ENCODE results near the gene ACTR6.
"Not testable (repeated sequence)": the region's sequence is repeated elsewhere in the genome, so short reads cannot be mapped to it uniquely, and the experiment has no call there.

Gene ACTR6

DNA sequence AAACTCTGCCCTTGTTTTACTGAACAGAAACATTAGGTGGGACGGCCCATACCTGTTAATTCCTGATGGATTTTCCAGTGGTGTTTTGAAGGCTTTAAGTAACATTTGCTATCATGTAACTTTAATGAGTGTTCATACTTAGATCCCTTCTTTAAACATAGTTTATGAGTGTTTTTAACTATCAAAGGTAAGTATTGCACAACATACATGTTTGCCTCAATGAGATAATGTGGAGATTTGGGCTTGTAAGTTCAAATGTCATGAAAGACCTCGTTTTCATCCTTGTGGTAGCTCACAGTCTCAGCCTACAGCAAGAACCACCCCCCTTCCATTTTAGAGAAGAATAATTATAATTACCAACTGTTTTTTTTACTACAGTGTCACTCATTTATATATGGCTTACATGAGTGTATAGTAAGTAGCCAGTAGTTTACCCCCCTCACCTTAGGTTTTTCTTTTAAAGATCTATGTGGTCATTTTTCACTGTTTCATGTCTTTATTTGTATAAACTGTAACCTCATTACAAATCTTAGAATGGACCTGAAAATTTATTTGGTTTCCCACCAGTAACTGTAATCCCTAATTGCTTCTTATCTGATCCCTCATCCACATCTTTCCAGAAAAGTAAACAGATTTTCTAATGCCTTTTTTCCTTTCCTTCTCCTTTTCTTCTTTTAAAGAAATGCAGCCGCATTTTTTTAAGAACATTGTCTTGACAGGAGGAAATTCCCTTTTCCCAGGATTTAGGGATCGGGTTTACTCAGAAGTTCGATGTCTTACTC is 18.9 kb downstream of the ACTR6 start:
- no peak for DNase-seq (ENCODE audit: low read depth in 2 of 2)

DNA sequence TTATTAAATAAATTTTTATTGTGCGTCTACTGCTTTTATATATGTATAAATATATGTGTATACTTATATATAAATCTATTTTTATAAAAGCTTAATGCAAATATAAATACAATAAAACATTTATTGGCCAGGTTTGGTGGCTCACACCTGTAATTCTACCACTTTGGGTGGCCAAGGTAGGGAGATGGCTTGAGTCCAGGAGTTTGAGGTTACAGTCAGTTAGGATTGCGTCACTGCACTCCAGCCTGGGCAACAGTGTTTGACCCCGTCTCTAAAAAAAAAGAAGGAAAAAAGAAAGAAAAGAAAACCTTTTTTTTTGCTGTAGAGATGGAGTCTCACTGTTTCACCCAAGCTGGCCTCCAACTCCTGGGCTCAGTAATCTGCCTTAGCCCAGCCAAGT is 20.9 kb downstream of the ACTR6 start:
- no peak for DNase-seq (ENCODE audit: low read depth in 2 of 2)

DNA sequence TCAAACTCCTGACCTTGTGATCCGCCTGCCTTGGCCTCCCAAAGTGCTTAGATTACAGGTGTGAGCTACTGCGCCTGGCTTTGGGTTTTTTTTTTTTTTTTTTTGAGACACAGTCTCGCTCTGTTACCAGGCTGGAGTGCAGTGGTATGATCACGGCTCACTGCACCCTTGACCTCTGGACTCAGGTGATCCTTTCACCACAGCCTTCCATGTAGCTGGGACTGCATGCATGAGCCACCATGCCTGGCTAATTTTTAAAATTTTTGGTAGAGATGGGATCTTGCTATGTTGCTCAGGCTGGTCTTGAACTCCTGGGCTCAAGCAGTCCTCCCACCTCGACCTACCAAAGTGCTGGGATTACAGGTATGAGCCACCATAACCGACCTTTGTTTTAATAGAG is 21.6 kb downstream of the ACTR6 start:
- not testable (repeated sequence) for DNase-seq (ENCODE audit: low read depth in 2 of 2)

DNA sequence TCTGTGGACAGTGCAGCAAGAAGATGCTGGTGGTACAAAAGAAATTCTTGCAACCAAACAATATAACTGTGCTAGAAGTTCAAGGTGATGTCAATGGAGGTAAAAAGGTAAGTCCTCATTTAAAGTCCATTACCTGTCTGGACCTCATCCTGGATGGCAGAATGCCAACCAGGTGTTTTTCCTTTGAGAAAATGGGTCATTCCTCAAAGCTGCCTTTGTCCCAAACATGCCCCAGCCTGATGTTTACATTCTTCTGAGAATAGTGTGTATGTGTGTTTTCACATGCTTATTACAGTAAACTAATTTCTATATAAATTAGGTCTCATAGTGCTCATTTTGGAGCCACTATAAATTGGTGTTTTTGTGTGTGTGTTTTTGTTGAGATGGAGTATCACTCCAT is 24.9 kb downstream of the ACTR6 start:
- no peak for DNase-seq (ENCODE audit: low read depth in 2 of 2)

DNA sequence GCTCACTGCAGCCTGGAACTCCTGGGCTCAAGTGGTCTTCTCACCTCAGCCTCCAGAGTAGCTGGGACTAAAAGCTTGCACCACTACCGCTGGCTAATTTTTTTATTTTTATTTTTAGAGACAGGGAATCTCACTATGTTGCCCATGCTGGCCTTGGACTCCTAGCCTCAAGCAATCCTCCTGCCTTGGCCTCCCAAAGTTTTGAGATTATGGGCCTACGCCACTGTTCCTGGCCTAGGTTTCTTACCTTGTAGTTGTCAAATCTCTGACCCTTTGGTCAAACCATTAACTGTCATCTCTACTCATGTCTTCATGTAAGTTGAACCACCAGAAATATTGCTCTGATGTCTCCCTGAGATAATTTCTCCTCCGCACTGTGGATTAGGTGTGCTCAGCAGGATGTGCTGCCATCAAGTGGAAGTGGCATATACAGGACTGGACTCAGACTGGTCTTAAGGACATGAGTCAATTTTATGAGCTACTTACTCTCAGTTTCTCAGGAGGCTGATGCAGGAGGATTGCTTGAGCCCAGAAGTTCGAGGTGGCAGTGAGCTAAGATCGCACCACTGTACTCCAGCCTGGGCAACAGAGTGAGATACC is 28.5 kb downstream of the ACTR6 start:
- DNase-seq (ENCODE audit: low read depth in 2 of 2), result no peak

DNA sequence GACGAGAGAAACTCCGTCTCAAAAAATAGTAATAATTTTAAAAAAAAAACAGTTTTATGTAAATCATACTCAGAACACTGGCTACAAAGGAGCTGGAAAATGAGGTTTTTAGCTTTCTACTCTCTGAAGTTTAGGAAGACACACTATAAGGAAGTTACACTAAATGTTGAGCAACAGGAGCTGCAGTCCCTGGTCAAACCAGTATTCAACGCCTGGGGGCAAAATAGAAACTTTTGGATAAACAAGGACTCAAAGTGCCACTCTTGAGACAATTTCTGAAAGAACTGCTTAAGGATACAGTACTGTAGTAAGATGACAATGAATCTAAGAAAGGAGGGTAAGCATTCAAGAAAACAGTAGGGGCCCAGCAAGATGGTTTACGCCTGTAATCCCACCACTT is 29.3 kb downstream of the ACTR6 start:
- no peak for DNase-seq (ENCODE audit: low read depth in 2 of 2)

DNA sequence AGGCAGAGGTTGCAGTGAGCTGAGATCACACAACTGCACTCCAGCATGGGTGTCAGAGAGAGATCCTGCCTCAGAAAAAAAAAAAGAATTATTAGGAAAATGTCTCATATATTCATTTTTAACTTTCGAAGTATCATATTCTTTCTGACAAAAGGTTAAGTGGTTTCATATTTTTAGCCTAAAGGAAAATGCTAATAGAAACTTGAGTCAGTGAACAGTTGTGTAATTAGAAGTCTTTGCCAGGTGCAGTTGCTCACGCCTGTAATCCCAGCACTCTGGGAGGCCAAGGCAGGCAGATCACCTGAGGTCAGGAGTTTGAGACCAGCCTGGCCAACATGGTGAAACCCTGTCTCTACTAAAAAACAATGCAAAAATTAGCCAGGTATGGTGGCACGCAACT is 31.3 kb downstream of the ACTR6 start:
- not testable (repeated sequence) for DNase-seq (ENCODE audit: low read depth in 2 of 2)

DNA sequence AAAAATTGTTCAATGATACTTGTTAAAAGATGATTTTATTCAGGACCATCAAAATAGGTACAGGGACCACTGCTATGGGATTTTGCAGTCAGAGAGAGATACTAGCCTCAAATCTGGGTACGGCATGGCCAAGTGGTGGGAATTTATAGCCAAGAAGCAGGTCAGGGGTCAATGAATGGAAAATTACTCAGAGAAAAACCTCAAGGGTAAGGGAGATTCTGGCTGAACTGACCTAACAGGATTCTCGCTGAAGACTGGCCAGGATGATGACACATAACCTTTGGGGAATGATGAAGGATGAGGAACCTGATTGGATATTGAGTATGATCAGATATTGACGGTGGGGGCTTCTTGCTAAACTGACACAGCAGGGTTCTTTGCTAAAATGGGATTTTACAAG is 33.6 kb downstream of the ACTR6 start:
- DNase-seq (ENCODE audit: low read depth in 2 of 2), result no peak

DNA sequence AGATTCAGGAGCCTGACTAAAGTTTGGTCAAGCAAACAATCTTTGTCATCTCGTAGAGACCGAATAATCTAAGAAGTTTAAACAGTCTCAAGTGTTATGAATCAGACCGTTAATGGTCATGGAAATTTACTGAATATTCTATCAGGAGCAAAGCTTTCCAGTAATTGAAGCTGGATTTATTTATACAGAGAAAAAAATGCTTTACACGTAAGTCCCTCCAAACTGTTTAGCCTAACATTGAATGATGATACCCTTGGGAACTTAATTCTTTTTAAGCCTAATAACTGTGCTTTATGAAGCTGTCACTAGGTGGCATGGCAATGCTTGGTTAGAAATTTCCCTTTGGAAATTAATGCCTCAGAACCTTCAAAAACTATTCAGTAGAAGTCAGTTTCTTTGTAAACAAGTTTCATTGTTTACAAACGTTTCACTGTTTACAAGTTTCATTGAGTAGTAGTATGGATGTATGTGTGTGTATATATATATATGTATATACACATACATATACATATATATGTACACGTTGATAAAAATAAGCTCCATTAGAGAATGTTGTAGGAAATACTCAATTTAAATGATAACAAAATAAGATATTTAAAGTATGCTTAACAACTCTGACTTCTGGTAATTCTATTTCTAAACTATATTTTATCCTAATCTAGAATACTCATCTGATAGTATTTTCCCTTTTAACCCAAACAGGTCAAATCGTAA is 34.1 kb downstream of the ACTR6 start:
- no peak for DNase-seq (ENCODE audit: low read depth in 2 of 2)

DNA sequence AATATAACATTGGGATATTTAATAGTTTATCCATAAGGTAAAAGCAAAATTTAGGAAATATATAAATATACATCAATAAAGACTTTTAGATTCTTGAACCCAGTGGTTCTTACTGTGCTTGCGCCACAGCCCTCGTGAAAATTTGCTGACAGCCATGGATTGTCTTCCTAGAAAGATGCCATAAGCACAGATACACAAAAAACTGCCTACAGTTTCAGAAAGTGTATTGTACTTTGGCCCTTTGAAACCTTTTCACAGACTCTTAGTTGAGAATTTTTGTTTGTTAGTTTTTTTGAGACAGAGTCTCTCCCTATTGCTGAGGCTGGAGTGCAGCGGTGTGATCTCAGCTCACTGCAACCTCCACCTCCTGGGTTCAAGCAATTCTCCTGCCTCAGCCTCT is 38.2 kb downstream of the ACTR6 start:
- DNase-seq (ENCODE audit: low read depth in 2 of 2), result no peak

DNA sequence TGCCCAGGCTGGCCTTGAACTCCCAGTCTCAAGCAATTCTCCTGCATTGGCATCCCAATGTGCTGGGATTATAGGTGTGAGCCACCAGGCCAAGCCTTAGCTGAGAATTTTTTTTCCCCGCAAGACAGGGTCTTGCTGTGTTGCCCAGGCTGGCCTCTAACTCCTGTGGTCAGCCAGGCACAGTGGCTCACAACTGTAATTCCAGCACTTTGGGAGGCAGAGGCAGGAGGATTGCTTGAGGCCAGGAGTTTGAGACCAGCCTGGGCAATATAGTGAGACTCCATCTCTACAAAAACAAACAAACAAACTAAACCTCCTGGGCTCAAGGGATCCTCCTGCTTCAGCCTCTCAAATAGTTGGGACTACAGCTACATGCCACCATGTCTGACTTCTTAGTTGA is 39.0 kb downstream of the ACTR6 start:
- no peak for DNase-seq (ENCODE audit: low read depth in 2 of 2)

DNA sequence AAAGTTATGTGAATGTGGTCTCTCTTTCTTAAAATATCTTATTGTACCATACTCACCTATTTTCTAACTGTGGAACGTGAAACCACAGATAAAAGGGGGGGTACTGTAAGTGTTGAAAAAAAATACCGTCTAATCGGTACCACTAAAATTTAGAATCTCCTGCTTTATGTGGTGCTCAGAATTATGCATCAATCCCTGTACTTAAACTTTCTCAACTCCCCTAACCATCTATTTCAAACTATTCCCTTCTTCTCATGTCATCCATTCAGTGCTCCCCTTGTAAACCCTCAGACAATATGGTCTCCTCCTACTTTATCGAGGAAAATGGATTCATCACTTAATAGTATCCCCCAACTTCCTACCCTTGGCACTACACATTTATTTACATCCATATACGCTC is 42.5 kb downstream of the ACTR6 start:
- no peak for DNase-seq (ENCODE audit: low read depth in 2 of 2)

DNA sequence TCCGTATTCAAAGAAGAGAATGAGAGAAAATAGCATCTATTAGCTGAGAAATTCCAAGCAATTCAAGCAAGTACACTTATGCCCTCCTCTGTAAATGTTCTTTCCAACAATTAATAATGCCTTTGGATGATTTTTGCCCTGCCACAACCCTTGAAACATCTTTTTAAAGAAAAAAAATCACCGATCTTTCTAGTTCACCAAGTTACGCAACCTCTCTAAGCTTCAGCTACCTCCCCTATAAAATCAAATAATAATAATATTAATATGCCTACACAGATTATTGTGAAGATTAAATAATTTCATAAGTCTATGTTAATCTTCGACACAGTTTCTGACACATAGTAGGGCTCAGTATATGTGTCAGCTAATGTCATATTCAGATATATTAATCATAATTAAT is 47.1 kb downstream of the ACTR6 start:
- no peak for DNase-seq (ENCODE audit: low read depth in 2 of 2)

DNA sequence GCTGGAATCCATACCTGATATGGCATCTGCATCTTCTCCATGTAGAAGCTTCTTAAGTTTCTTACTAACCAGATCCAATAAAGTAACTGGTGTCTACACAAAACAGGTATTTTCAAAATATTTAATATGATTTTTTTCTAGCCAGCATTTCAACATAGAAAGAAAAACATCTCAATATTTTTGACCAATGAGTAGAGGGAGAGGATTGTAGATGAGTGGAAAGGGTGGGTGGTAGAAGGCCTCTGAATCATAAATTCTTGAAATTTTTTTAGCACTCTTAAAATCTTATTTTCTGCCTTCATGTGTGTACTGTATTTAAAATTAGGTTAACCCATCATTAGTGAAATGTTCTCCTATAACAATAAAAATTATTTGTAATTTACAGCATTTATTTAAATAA is 48.3 kb downstream of the ACTR6 start:
- no peak for DNase-seq (ENCODE audit: low read depth in 2 of 2)

DNA sequence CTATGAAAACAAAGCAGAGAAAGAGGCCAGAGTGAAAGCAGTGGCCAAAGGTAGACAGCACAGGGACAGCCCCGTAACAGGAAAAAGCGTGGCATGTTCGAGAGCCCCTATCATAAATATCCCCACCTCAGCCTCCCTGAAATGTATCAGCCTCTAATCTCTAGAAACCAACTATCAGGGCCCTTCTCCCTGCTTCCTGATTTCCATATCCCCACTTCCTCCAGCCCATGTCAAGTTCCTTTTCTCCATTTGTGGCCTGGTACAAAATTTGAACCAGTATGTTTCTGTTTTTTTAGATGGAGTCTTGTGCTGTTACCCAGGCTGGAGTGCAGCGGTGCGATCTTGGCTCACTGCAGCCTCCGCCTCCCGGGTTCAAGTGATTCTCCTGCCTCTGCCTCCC is 49.3 kb downstream of the ACTR6 start:
- DNase-seq (ENCODE audit: low read depth in 2 of 2), result no peak

DNA sequence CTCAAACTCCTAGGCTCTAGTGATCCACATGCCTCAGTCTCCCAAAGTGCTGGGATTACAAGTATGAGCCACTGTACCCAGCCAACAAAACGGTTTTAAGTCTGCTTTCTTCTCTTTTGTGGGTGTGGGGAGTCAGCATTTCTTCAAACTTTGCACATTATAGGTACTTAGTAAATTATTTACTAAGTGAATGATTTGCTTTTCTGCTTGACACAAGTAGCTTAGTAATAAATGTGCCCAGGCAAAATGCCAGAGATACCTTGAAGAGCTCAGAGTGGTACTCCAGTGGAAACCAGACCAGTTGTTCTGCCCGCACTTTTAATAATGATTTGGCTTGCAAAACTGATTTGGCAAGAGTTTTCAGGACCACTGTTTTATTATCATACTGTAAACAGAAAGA is 51.3 kb downstream of the ACTR6 start:
- no peak for DNase-seq (ENCODE audit: low read depth in 2 of 2)

DNA sequence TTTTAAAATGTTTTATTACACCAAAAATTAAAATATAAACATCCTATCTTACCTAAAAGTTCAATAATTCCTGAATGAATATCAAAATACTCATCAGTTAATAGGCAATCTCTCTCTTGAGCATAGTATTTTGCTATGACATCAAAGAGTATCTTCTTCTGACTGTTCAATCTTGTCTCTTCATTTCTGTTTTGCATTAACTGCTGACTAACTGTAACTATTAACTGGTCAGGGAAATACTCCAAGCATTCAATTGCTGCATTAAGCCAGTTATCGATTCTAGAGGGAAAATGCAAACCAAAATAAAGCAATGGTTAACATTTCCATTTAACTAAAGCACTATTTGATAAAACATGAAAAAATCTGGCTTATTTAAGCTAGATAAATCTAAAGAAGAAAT is 52.8 kb downstream of the ACTR6 start:
- DNase-seq (ENCODE audit: low read depth in 2 of 2), result no peak

DNA sequence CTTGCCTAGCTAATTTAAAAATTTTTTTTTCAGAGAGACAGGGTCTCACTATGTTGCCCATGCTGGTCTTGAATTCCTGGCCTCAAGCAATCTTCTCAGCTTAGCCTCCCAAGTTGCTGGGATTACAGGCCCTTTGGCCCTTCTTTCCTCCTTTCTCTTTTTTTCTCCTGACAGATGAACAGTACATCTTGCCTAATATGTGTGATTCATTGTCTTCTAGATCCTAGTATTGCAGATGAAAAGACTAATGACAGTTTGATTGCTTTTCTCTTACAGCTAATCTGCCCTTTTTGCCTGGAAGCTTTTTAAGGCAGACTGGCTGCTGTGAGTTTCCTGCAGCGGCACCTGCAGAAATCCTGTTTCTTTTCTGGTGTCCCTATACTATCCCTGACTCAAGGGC is 54.3 kb downstream of the ACTR6 start:
- no peak for DNase-seq (ENCODE audit: low read depth in 2 of 2)

DNA sequence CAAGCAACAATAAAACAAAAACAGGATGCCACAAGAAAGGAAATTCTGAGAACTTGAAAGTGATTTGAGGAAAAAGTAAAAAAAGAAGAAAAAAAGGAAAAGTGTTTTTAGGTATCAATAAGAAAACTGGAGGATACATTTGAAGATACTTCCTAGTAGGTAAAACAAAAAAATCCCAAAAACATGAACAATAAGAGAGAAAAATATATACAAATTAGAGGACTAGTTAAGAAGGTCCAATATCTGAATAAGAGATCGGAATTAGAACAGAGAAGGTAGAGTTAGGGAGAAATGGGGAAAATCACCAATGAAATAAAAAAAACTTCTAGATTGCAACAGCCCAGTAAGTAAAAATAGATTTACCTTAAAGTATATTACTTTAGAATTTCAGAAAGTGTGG is 57.5 kb downstream of the ACTR6 start:
- DNase-seq (ENCODE audit: low read depth in 2 of 2), result no peak

DNA sequence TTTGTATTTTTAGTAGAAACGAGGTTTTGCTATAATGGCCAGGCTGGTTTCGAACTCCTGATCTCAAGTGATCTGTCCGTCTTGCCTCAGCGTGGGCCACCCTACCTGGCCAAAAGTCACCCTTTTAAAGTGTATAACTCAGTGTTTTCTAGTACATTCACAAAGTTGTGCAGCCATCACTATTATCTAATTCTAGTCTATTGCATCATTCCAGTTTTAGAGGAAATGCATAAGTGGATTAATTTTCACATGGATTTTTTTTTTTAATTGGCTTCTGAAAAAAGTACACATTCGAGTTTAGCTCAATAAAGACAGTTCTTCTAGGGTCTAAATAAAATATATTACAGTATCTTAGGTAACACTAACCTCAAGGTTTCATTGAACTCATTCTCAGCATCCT is 62.5 kb downstream of the ACTR6 start:
- DNase-seq (ENCODE audit: low read depth in 2 of 2), result no peak

DNA sequence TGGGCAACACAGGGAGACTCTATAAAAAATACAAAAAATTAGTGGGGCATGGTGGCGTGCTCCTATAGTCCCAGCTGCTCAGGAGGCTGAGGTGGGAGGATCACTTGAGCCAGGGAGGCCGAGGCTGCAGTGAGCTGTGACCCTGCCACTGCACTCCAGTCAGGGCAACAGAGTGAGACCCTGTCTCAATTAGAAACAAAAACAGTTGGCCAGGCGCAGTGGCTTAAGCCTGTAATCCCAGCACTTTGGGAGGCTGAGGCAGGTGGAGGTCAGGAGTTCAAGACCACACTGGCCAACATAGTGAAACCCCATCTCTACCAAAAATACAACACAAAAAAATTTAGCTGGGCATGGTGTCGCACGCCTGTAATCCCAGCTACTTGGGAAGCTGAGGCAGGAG is 64.5 kb downstream of the ACTR6 start:
- not testable (repeated sequence) for DNase-seq (ENCODE audit: low read depth in 2 of 2)

DNA sequence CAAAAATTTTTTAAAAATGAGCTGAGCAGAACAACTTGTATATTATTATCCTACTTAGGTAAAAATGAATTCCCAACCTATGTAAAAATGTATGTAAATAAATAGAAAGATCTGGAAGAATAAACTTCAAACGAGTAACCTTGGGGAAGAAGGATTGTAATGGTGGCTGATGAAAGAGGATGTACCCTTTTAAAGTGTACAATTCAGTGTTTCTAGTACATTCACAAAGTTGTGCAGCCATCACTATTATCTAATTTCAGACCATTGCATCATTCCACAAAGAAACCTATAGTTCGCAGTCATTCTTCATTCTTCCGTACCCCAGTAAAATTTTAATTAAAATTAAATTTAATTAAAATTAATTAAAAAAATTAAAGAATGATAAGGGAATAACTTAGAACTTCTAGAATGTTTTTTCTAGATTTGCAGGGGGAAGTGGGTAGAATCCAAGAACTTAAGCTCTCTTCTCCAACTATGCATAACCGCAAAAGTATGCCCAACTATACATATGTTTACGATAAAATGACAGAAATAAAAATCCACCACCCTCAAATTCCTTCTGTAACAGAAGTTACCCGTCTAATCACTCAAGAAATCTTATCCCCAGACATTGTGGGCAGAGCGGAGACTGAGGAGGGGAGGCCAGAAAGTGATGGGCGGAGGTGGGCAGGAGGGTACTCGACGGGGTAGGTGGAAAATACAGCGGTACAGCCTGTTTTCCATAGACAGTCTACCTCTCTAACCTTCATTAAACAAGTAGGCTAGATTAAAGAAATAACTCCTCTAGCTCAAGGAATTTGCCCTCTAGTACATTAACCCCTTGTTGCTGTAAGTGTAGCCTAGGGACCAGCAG is 65.3 kb downstream of the ACTR6 start:
- no peak for DNase-seq (ENCODE audit: low read depth in 2 of 2)

DNA sequence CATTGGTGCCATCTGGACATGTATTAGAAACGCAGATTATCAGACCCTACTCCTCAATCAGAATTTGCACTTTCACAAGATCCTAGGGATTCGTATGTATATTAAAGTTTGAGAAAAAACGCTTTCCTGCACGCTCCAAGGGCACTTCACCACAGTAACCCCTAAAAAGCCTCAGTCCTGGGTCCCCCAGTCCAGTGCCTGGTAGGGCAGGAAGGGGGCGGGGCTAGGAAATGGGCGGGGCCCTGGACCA is 65.9 kb downstream of the ACTR6 start:
- DNase-seq (ENCODE audit: low read depth in 2 of 2), result peak in 1 of 2 donors; percentile 91

Data from stimulated activated CD8-positive, alpha-beta memory T cell treated with anti-CD3 and anti-CD28 coated beads, Interleukin-2, amount 100 ng/mL, for 1 hour (primary cell).